Activated T-cell treated with anti-CD3 and anti-CD28 coated beads for 1 hour (primary cell): ENCODE data around the gene ULK4.

Experiments used
- DNase-seq: peaks from one replicate; pipeline ENCODE4 v3.0.0-alpha.2; 2020; ENCODE audit warnings: low read depth

The ULK4 gene

GRCh38 chr3:41220906-41221677 is 740.8 kb downstream of the ULK4 start:
- no peak for DNase-seq

DNA sequence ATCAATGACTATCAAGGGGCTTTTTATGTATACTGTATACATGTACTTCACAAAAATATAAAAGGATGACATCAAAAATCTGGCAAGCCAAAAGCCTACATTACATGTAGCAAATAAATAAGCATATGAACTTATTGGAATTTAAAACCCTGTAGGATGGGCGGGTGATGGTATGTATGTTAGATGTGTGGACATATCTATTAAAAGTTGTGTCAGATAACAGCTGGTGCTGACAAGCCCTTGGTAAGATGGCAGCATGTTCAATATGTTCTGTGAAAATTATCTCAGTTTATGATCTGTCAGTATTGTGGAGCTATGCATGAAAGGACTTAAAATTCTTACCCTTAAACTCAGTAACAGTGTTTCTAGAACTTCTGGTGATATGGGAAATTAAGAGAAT is 742.5 kb downstream of the ULK4 start:
- DNase-seq: no peak

DNA sequence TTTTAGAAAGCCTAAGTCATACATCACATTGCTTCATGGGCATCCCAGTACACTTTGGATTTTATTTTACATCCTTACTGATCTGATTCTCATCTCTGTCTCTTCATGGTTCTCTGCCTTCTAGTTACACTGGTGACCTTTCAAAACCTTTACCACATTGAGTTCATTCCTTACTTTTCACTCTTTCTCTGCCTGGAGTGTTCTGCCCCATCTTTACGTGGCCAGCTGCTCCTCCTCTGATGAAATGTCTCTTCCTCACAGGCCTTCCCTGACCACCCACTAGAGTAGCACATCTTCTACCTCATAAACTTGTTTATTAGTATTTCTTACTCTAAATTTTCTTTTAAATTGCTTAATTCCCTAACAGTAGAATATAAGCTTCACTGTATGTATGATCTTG is 744.9 kb downstream of the ULK4 start:
- DNase-seq: no peak

- DNase-seq: no peak
Measured at GRCh38 chr3:41216422-41216821, 745.5 kb downstream of the ULK4 start.

GRCh38 chr3:41213588-41213987 is 748.3 kb downstream of the ULK4 start:
- no peak for DNase-seq

GRCh38 chr3:41212088-41212487 is 749.8 kb downstream of the ULK4 start:
- DNase-seq: no peak

GRCh38 chr3:41210966-41211365 is 750.9 kb downstream of the ULK4 start:
- DNase-seq: no peak

- DNase-seq: no peak
Measured at GRCh38 chr3:41209646-41210045, 752.3 kb downstream of the ULK4 start.

- DNase-seq: no peak
Measured at GRCh38 chr3:41208507-41209220, 753.2 kb downstream of the ULK4 start.

GRCh38 chr3:41207355-41207754 is 754.5 kb downstream of the ULK4 start:
- DNase-seq: no peak

DNA sequence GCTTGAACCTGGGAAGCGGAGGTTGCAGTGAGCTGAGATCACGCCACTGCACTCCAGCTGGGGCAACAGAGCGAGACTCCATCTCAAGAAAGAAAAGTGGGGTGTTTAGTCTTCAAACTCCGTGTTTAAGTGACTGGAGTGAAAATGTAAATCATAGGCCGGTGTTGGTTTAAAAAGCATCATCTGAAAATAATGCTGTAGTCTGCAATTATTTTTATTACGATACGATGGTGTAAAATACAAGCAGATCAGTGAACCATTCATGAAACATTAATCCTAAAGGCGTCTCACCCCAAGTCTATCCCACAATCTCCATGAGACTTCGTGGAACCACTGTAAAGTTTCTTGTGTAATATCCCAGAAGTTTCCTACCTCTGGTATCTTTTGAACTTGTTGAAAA is 756.3 kb downstream of the ULK4 start:
- DNase-seq: no peak

GRCh38 chr3:41204369-41204768 is 757.5 kb downstream of the ULK4 start:
- no peak for DNase-seq

DNA sequence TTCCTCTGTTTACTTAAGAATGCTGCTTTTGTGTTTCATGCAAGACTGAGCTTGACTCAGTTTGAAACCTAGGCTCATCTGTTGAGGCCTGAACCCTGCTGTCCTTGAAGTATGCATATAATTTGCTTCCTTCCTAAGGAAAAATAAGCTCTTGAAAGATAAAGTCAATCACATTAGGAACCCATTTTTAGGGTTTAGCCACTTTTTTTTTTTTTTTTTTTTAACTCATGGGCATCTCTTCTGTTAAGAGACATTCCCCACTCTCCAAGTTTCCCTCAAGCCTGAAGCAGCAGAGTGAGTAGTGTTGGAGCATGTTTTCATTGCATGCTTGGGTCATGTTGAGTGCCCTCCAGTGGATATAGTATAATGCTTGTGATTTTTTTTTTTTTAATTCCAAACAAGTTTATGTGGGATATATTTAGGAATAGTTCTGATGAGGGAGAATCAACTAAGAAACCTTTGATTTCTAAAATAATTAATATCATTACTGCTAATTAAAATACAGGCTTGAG is 759.0 kb downstream of the ULK4 start:
- DNase-seq: no peak

DNA sequence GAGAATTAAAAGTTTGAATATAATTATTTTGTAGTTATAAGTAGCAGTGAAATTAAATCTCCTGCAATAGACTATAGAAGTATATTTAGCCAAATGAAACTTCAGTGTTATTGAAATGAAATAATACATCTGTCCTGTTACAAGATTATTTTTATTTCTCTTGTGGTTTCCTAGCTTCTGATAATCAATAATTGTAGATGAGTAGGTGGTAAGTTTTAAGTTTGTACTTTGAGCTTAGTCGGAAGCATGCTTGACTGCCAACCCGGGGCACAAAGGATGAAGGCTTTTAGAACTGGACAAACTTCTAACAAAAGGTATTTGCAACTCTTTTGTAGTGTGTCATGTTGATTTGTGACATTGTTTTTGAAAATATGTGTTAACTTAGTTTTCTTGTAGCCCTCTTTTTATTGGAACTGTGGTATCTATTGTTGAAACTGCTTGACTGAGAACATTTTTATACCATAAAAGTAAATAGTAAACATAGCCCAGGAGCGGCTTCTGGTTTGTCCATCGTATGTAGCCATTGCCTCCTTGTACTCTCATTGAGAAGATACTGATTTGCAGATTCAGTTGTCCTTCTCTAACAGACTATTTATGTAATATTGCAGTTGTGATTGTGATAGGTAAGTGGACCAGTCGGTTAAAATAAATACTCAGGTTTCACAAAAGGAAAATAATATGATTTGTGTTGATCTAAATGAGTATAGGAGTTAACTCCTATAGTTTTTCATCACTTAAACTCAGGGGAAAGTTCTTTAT is 759.6 kb downstream of the ULK4 start:
- no peak for DNase-seq

GRCh38 chr3:41200669-41201021 is 761.3 kb downstream of the ULK4 start:
- DNase-seq: no peak

DNA sequence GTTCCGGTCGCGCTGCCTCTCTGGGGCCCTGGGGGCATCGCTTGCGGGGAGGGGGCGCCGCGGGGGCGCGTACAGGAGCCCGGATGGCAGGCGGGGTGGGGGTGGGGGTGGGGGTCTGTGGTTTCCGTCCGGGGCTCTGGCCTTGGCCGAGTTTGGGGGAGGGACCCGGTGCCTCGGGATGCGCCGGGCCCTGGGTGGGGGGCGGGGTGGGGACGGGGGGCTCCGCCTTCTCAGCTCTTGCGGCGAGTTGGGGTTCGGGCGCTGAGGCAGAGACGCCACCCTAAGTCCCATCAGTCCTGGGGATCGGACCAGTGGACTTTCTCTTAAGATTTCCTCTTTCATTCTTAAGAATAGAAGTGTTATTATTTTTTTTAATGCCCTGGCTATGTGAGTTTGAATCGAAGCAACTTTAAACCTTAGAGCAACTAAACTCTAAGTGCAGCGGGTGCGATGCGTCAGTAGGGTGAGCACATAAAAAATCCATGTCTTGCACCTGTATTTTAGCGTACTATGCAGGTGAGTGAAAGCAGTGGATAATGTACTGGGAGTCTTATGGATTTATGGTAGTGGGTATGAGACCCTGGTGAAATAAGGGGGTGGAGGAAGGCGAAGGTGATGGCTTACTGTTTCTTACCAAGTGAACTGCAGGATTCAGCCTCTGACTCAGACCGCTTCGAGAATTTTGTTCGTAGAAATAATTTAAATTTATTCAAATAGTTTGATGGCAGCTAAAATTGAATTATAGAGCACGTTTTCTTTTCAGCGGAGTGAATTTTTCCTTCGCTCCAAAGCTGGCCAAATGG is 761.8 kb downstream of the ULK4 start:
- DNase-seq: peak; percentile 37

DNA sequence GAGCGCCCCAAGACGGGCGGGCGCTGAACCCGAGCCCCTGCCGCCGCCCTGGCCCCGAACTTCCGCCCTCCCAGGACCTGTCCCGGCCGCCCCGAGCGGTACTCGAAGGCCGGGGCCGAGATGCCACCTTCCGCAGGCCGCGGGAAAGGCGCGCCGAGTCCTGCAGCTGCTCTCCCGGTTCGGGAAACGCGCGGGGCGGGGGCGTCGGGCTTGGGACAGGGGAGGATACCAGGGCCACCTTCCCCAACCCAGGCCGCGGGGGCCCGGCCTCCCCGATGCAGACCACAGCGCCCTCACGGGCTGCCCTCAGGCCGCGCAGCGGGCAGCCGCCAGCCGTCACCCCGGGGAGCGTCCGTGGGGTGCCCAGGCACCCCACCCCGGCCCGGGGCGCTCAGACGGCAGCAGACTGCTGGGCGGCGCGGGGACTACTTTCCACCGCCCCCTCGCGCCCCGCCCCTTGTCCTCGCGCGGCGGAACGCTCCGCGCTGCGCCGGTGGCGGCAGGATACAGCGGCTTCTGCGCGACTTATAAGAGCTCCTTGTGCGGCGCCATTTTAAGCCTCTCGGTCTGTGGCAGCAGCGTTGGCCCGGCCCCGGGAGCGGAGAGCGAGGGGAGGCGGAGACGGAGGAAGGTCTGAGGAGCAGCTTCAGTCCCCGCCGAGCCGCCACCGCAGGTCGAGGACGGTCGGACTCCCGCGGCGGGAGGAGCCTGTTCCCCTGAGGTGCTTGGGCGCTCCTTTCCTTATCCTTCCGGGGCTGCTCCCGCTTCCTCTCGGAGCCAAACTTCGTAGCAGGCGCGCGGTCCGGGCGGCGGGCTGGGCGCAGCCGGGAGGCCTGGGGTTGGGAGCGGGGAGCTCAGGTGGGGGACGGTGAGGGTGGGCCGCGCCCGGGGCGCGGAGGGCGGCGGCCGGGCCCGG is 762.7 kb downstream of the ULK4 start, which contains the start of gene CTNNB1:
CTNNB1 (plus strand) TSS at position 556 of the 916 bp plus-strand sequence. CDS start 24,564 bp downstream, outside the sequence.
- DNase-seq: peak; percentile 91

- DNase-seq: peak; percentile 3
Measured at GRCh38 chr3:41198526-41198925, 763.4 kb downstream of the ULK4 start.

DNA sequence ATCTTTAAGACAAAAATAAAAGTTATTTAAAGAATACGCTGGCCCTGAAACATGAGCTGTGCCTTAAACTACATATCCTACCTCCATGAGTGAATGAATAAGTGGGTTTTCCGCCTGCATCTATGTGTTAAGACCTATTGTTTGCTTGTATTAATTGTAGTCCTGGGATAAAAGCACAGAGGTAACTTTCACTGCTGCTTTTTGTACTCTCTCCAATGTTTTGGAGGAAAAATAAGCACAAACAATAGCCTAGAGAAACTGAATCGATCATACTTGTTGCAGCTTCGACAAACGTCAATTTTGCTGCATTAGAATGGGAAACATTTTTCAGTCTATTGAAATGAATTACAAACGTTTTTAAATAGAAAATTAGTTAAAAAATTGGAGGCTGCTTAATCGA is 763.9 kb downstream of the ULK4 start:
- DNase-seq: no peak
